Measurements from ENCODE around the gene LRFN3.
A peak's percentile ranks its signal among the peaks of the same experiment; 100 is the strongest.
"Not testable (repeated sequence)": the region's sequence is repeated elsewhere in the genome, so short reads cannot be mapped to it uniquely, and the experiment has no call there.

LRFN3 gene

GRCh38 chr19:35901854-35902661 lies 34.1 kb upstream of the LRFN3 start, which contains the start of gene HCST:
Gene HCST (plus strand): TSS chr19:35902529. CDS start chr19:35902594, 65 bp downstream.
- H3K9me3 Mint-ChIP-seq = no peaks in the 10 kb centered on the region
- peaks cover 34% of the 10 kb centered on the region for H3K36me3 Mint-ChIP-seq (ENCODE audit: low read depth)
- peak within 1 kb of the TSS; percentile 98 for H3K27ac Mint-ChIP-seq
- peaks cover 62% of the 10 kb centered on the region for H3K4me1 Mint-ChIP-seq (ENCODE audit: low read depth)
- peak; percentile 60 for DNase-seq
- no peaks in the 10 kb centered on the region for H3K27me3 Mint-ChIP-seq
- H3K4me3 Mint-ChIP-seq = peak within 1 kb of the TSS; percentile 97

- Mint-ChIP-seq H3K27ac (peak overlapping the region; percentile 93), H3K4me3 (peak overlapping the region; percentile 97), H3K4me1 (ENCODE audit: low read depth) (peaks cover 56% of the 10 kb centered on the region), H3K36me3 (ENCODE audit: low read depth) (peaks cover 25% of the 10 kb centered on the region), H3K9me3 (no peaks in the 10 kb centered on the region), H3K27me3 (no peaks in the 10 kb centered on the region)
- DNase-seq = no peak
Measured at GRCh38 chr19:35902870-35903475, 33.2 kb upstream of the LRFN3 start.

- Mint-ChIP-seq H3K9me3 (no peaks in the 10 kb centered on the region), H3K4me1 (ENCODE audit: low read depth) (peaks cover 51% of the 10 kb centered on the region), H3K27ac (peak overlapping the region; percentile 93), H3K36me3 (ENCODE audit: low read depth) (peaks cover 18% of the 10 kb centered on the region), H3K4me3 (peak overlapping the region; percentile 97), H3K27me3 (no peaks in the 10 kb centered on the region)
- DNase-seq = peak; percentile 86
Measured at GRCh38 chr19:35903550-35904179, 32.5 kb upstream of the LRFN3 start.

GRCh38 chr19:35904311-35905068 lies 31.7 kb upstream of the LRFN3 start:
- no peak for DNase-seq
- Mint-ChIP-seq H3K27me3 (no peaks in the 10 kb centered on the region), H3K4me3 (peak overlapping the region; percentile 45), H3K27ac (peak overlapping the region; percentile 85), H3K36me3 (ENCODE audit: low read depth) (peaks cover 10% of the 10 kb centered on the region), H3K9me3 (no peaks in the 10 kb centered on the region), H3K4me1 (ENCODE audit: low read depth) (peaks cover 58% of the 10 kb centered on the region)

- peak overlapping the region; percentile 85 for H3K27ac Mint-ChIP-seq
- H3K4me3 Mint-ChIP-seq = no peak overlapping the region
- H3K4me1 Mint-ChIP-seq (ENCODE audit: low read depth) = peaks cover 61% of the 10 kb centered on the region
- peaks cover 5% of the 10 kb centered on the region for H3K36me3 Mint-ChIP-seq (ENCODE audit: low read depth)
- no peak for DNase-seq
- H3K27me3 Mint-ChIP-seq = no peaks in the 10 kb centered on the region
- H3K9me3 Mint-ChIP-seq = no peaks in the 10 kb centered on the region
Measured at GRCh38 chr19:35905178-35905727, 30.9 kb upstream of the LRFN3 start.

- peaks cover 53% of the 10 kb centered on the region for H3K4me1 Mint-ChIP-seq (ENCODE audit: low read depth)
- no peak overlapping the region for H3K27ac Mint-ChIP-seq
- DNase-seq = no peak
- no peaks in the 10 kb centered on the region for H3K27me3 Mint-ChIP-seq
- H3K4me3 Mint-ChIP-seq = no peak overlapping the region
- peaks cover 5% of the 10 kb centered on the region for H3K36me3 Mint-ChIP-seq (ENCODE audit: low read depth)
- H3K9me3 Mint-ChIP-seq = no peaks in the 10 kb centered on the region
Measured at GRCh38 chr19:35907377-35907745, 28.8 kb upstream of the LRFN3 start.

GRCh38 chr19:35908010-35908441 lies 28.1 kb upstream of the LRFN3 start, which contains the start of gene TYROBP:
Gene TYROBP (minus strand): TSS chr19:35908295. CDS start chr19:35908228, 67 bp downstream.
- Mint-ChIP-seq H3K27me3 (no peaks in the 10 kb centered on the region), H3K9me3 (no peaks in the 10 kb centered on the region)

GRCh38 chr19:35908973-35909683 lies 27.0 kb upstream of the LRFN3 start:
- peaks cover 44% of the 10 kb centered on the region for H3K4me1 Mint-ChIP-seq (ENCODE audit: low read depth)
- H3K9me3 Mint-ChIP-seq = no peaks in the 10 kb centered on the region
- peak; percentile 34 for DNase-seq
- H3K27me3 Mint-ChIP-seq = no peaks in the 10 kb centered on the region
- no peak overlapping the region for H3K27ac Mint-ChIP-seq
- no peaks in the 10 kb centered on the region for H3K36me3 Mint-ChIP-seq (ENCODE audit: low read depth)
- no peak overlapping the region for H3K4me3 Mint-ChIP-seq

More at GRCh38 chr19:35908010-35908441, 28.1 kb upstream of the LRFN3 start, which contains the start of gene TYROBP:
- peaks cover 46% of the 10 kb centered on the region for H3K4me1 Mint-ChIP-seq (ENCODE audit: low read depth)
- H3K36me3 Mint-ChIP-seq (ENCODE audit: low read depth) = peaks cover 5% of the 10 kb centered on the region
- DNase-seq = no peak
- H3K4me3 Mint-ChIP-seq = no peak within 1 kb of the TSS
- no peak within 1 kb of the TSS for H3K27ac Mint-ChIP-seq

- H3K9me3 Mint-ChIP-seq = no peaks in the 10 kb centered on the region
- H3K4me3 Mint-ChIP-seq = no peak overlapping the region
- no peaks in the 10 kb centered on the region for H3K27me3 Mint-ChIP-seq
- no peaks in the 10 kb centered on the region for H3K36me3 Mint-ChIP-seq (ENCODE audit: low read depth)
- no peak overlapping the region for H3K27ac Mint-ChIP-seq
- no peak for DNase-seq
- peaks cover 39% of the 10 kb centered on the region for H3K4me1 Mint-ChIP-seq (ENCODE audit: low read depth)
Measured at GRCh38 chr19:35909684-35910035, 26.5 kb upstream of the LRFN3 start.

- H3K4me1 Mint-ChIP-seq (ENCODE audit: low read depth) = peaks cover 35% of the 10 kb centered on the region
- H3K27me3 Mint-ChIP-seq; H3K27ac Mint-ChIP-seq; H3K9me3 Mint-ChIP-seq; H3K4me3 Mint-ChIP-seq; H3K36me3 Mint-ChIP-seq (ENCODE audit: low read depth); DNase-seq: not testable (repeated sequence)
Measured at GRCh38 chr19:35910355-35910754, 25.8 kb upstream of the LRFN3 start.

GRCh38 chr19:35911173-35911572 lies 25.0 kb upstream of the LRFN3 start:
- no peak for DNase-seq
- H3K36me3 Mint-ChIP-seq (ENCODE audit: low read depth) = no peaks in the 10 kb centered on the region
- H3K4me3 Mint-ChIP-seq = no peak overlapping the region
- no peaks in the 10 kb centered on the region for H3K9me3 Mint-ChIP-seq
- H3K27ac Mint-ChIP-seq = peak overlapping the region; percentile 33
- H3K27me3 Mint-ChIP-seq = no peaks in the 10 kb centered on the region
- peaks cover 36% of the 10 kb centered on the region for H3K4me1 Mint-ChIP-seq (ENCODE audit: low read depth)

- no peak overlapping the region for H3K27ac Mint-ChIP-seq
- peak; percentile 39 for DNase-seq
Measured at GRCh38 chr19:35911790-35912189, 24.4 kb upstream of the LRFN3 start.

GRCh38 chr19:35913589-35913988 lies 22.6 kb upstream of the LRFN3 start:
- no peak overlapping the region for H3K4me3 Mint-ChIP-seq
- no peaks in the 10 kb centered on the region for H3K36me3 Mint-ChIP-seq (ENCODE audit: low read depth)
- H3K4me1 Mint-ChIP-seq (ENCODE audit: low read depth) = peaks cover 32% of the 10 kb centered on the region

More at GRCh38 chr19:35911790-35912189, 24.4 kb upstream of the LRFN3 start:
- no peak overlapping the region for H3K4me3 Mint-ChIP-seq
- H3K27me3 Mint-ChIP-seq = no peaks in the 10 kb centered on the region
- H3K4me1 Mint-ChIP-seq (ENCODE audit: low read depth) = peaks cover 36% of the 10 kb centered on the region
- no peaks in the 10 kb centered on the region for H3K9me3 Mint-ChIP-seq
- no peaks in the 10 kb centered on the region for H3K36me3 Mint-ChIP-seq (ENCODE audit: low read depth)

More at GRCh38 chr19:35913589-35913988, 22.6 kb upstream of the LRFN3 start:
- Mint-ChIP-seq H3K27ac (peak overlapping the region; percentile 22), H3K27me3 (no peaks in the 10 kb centered on the region), H3K9me3 (no peaks in the 10 kb centered on the region)
- no peak for DNase-seq
